ENCODE measurements around the gene CCNB1IP1.
"Not testable (repeated sequence)": the region's sequence is repeated elsewhere in the genome, so short reads cannot be mapped to it uniquely, and the experiment has no call there.

DNA sequence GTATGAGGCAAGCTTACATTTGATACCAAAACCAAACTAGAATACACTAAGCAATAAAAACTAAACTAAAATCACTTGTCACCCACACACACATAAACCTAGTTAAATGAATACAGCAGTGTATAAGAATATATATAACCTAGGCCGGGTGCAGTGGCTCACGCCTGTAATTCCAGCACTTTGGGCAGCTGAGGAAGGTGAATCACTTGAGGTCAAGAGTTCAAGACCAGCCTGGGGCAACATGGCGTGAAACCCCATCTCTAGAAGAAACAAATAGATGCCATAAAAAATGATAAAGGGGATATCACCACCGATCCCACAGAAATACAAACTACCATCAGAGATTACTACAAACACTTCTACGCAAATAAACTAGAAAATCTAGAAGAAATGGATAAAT, 68.7 kb downstream of the CCNB1IP1 start:
- TF ChIP-seq JUND (IDR thresholded peaks at IDR 0.05); RAD21 (IDR thresholded peaks at IDR 0.05; ENCODE audit: low read depth); EZH2 (IDR thresholded peaks at IDR 0.05); EGR1 (IDR thresholded peaks at IDR 0.05; ENCODE audit: low read depth); POLR2A (IDR thresholded peaks at IDR 0.05; ENCODE audit: borderline replicate concordance, extremely low read depth, insufficient read depth, insufficient read length); SRF (IDR thresholded peaks at IDR 0.05; ENCODE audit: low read depth); SIN3A (IDR thresholded peaks at IDR 0.05; ENCODE audit: low read depth); SP1 (IDR thresholded peaks at IDR 0.05; ENCODE audit: low read depth); YY1 (IDR thresholded peaks at IDR 0.05; ENCODE audit: extremely low read depth, insufficient replicate concordance, low read depth, low read length); EZH2phosphoT487 (IDR thresholded peaks at IDR 0.05; ENCODE audit: borderline replicate concordance); ZNF274 (IDR thresholded peaks at IDR 0.05; ENCODE audit: low read depth, low read length): not testable (repeated sequence)
- TF ChIP-seq, protein P1, sequence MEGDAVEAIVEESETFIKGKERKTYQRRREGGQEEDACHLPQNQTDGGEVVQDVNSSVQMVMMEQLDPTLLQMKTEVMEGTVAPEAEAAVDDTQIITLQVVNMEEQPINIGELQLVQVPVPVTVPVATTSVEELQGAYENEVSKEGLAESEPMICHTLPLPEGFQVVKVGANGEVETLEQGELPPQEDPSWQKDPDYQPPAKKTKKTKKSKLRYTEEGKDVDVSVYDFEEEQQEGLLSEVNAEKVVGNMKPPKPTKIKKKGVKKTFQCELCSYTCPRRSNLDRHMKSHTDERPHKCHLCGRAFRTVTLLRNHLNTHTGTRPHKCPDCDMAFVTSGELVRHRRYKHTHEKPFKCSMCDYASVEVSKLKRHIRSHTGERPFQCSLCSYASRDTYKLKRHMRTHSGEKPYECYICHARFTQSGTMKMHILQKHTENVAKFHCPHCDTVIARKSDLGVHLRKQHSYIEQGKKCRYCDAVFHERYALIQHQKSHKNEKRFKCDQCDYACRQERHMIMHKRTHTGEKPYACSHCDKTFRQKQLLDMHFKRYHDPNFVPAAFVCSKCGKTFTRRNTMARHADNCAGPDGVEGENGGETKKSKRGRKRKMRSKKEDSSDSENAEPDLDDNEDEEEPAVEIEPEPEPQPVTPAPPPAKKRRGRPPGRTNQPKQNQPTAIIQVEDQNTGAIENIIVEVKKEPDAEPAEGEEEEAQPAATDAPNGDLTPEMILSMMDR (IDR thresholded peaks at IDR 0.05 in 2 of 3, conservative IDR thresholded peaks at IDR 0.05 in 1 of 3; ENCODE audit: borderline replicate concordance in 1 of 3, insufficient read depth in 1 of 3, low read depth in 2 of 3, low read length in 2 of 3): not testable (repeated sequence)
